GM21529 (cell line): Measurements from ENCODE around the gene KCNK7.
A peak's percentile ranks its signal among the peaks of the same experiment; 100 is the strongest.

Source experiments
- ATAC-seq: cut with Tn5 transposase; IDR thresholded peaks from one replicate; pipeline ENCODE4 v1.9.1; 2021; ENCODE audit not compliant: unreplicated experiment

KCNK7 gene

GRCh38 chr11:65629579-65629978, 34.0 kb upstream of the KCNK7 start:
- no peak for ATAC-seq

GRCh38 chr11:65627202-65627601, 31.6 kb upstream of the KCNK7 start:
- ATAC-seq = no peak

- ATAC-seq = no peak
Measured at GRCh38 chr11:65625628-65626342, 30.2 kb upstream of the KCNK7 start.

- ATAC-seq = no peak
Measured at GRCh38 chr11:65624931-65625627, 29.5 kb upstream of the KCNK7 start.

GRCh38 chr11:65623852-65624616, 28.4 kb upstream of the KCNK7 start:
- ATAC-seq = no peak

GRCh38 chr11:65623177-65623576, 27.6 kb upstream of the KCNK7 start:
- no peak for ATAC-seq

- no peak for ATAC-seq
Measured at GRCh38 chr11:65622011-65622410, 26.4 kb upstream of the KCNK7 start.

GRCh38 chr11:65621460-65621859, 25.9 kb upstream of the KCNK7 start:
- ATAC-seq = no peak

- ATAC-seq = no peak
Measured at GRCh38 chr11:65620666-65621065, 25.1 kb upstream of the KCNK7 start.

GRCh38 chr11:65619281-65619928, 23.8 kb upstream of the KCNK7 start:
- no peak for ATAC-seq

- ATAC-seq = no peak
Measured at GRCh38 chr11:65618763-65619162, 23.2 kb upstream of the KCNK7 start.

GRCh38 chr11:65617990-65618751, 22.6 kb upstream of the KCNK7 start:
- no peak for ATAC-seq

- no peak for ATAC-seq
Measured at GRCh38 chr11:65617136-65617850, 21.7 kb upstream of the KCNK7 start.

- no peak for ATAC-seq
Measured at GRCh38 chr11:65616575-65617001, 21.0 kb upstream of the KCNK7 start.

- peak; percentile 1 for ATAC-seq
Measured at GRCh38 chr11:65615950-65616574, 20.5 kb upstream of the KCNK7 start.

- ATAC-seq = peak; percentile 80
Measured at GRCh38 chr11:65615229-65615949, 19.8 kb upstream of the KCNK7 start, which contains the start of gene PCNX3. PCNX3 (plus strand) TSS chr11:65615776; CDS start chr11:65616312, 536 bp downstream.

- ATAC-seq = no peak
Measured at GRCh38 chr11:65613091-65613928, 17.7 kb upstream of the KCNK7 start.

GRCh38 chr11:65612691-65613090, 17.1 kb upstream of the KCNK7 start:
- ATAC-seq = no peak
